Measurements from ENCODE around the gene MTARC2. TPM values are rescaled to one million over a fixed set of nuclear protein-coding genes. Genes with fewer than 3 reads are reported as not detected.

Gene MTARC2
- total and polyA plus RNA-seq, 2 of the 13 experiments (the other 11 are each of a cell fraction or from before 2014, with no cell fraction given) = 8.5 to 10.1 TPM

DNA sequence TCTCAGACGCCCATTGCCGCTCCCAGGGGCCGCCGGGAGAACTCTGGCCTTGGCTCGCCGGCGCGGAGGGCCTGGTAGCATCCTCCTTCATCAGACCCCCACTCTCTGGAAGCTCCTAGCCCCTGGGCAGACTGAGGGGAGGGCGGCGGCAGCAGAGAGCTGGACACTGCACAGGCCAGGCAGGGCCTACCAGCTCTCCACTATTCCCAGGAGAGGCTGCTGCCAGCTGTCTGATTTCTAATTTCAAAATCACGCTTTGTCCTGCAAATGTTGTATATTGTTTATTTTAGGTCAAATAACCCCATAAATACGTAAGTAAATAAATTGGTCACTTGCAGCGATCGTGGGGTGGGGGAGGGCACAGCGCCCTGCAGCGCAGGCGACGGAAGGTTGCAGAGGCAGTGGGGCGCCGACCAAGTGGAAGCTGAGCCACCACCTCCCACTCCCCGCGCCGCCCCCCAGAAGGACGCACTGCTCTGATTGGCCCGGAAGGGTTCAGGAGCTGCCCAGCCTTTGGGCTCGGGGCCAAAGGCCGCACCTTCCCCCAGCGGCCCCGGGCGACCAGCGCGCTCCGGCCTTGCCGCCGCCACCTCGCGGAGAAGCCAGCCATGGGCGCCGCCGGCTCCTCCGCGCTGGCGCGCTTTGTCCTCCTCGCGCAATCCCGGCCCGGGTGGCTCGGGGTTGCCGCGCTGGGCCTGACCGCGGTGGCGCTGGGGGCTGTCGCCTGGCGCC lies 38.4 kb downstream of the MTARC2 start, which contains the start of gene MTARC1 (continued):
- TF ChIP-seq DNMT1 (CRISPR knock-in tag; IDR thresholded peaks at IDR 0.05) (no peak), JUN (CRISPR knock-in tag; IDR thresholded peaks at IDR 0.05) (peak; percentile 21; the same call in 1 of the 2 replicates), ZNF530 (CRISPR knock-in tag; IDR thresholded peaks at IDR 0.05; ENCODE audit: low read depth) (no peak), ZNF7 (CRISPR knock-in tag; IDR thresholded peaks at IDR 0.05) (no peak), ZNF33B (CRISPR knock-in tag; IDR thresholded peaks at IDR 0.05) (no peak), DNMT3B (CRISPR knock-in tag; conservative IDR thresholded peaks at IDR 0.05) (no peak), AKAP8 (CRISPR knock-in tag; IDR thresholded peaks at IDR 0.05) (no peak), ZNF580 (CRISPR knock-in tag; IDR thresholded peaks at IDR 0.05; ENCODE audit: borderline replicate concordance, low read depth) (no peak), SP140L (CRISPR knock-in tag; IDR thresholded peaks at IDR 0.05; ENCODE audit: borderline replicate concordance) (0 out of 2 replicates have a peak, but pooled peaks have one; percentile 49), BHLHE40 (IDR thresholded peaks at IDR 0.05; ENCODE audit: low read length) (no peak), ZNF510 (CRISPR knock-in tag; IDR thresholded peaks at IDR 0.05; ENCODE audit: low read depth) (peak; percentile 60; the same call in 1 of the 2 replicates), ZNF644 (CRISPR knock-in tag; IDR thresholded peaks at IDR 0.05; ENCODE audit: low read depth) (no peak), ZNF878 (CRISPR knock-in tag; IDR thresholded peaks at IDR 0.05) (peak; percentile 89), NFKB2 (CRISPR knock-in tag; IDR thresholded peaks at IDR 0.05; ENCODE audit: borderline replicate concordance) (peak; percentile 7), NR2C2 (CRISPR knock-in tag; IDR thresholded peaks at IDR 0.05; ENCODE audit: borderline replicate concordance) (peak; percentile 76), NCOA2 (CRISPR knock-in tag; IDR thresholded peaks at IDR 0.05) (peak; percentile 24), REL (CRISPR knock-in tag; conservative IDR thresholded peaks at IDR 0.05) (0 out of 2 replicates have a peak, but pooled peaks have one; percentile 64), ZNF598 (CRISPR knock-in tag; IDR thresholded peaks at IDR 0.05; ENCODE audit: borderline replicate concordance) (0 out of 2 replicates have a peak, but pooled peaks have one; percentile 25), ZZZ3 (CRISPR knock-in tag; IDR thresholded peaks at IDR 0.05; ENCODE audit: borderline replicate concordance) (no peak), IKZF1 (IDR thresholded peaks at IDR 0.05) (no peak), XBP1 (CRISPR knock-in tag; IDR thresholded peaks at IDR 0.05) (no peak), ZFP41 (CRISPR knock-in tag; IDR thresholded peaks at IDR 0.05; ENCODE audit: borderline replicate concordance) (no peak)
- TF ChIP-seq, protein P1, sequence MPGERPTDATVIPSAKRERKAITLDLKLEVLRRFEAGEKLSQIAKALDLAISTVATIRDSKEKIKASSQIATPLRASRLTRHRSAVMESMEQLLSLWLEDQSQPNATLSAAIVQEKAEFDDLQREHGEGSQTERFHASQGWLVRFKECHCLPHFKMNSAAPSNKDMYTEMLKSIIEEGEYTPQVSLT (CRISPR knock-in tag; IDR thresholded peaks at IDR 0.05; ENCODE audit: borderline replicate concordance, low read depth) = no peak
- TF ChIP-seq, protein P2, sequence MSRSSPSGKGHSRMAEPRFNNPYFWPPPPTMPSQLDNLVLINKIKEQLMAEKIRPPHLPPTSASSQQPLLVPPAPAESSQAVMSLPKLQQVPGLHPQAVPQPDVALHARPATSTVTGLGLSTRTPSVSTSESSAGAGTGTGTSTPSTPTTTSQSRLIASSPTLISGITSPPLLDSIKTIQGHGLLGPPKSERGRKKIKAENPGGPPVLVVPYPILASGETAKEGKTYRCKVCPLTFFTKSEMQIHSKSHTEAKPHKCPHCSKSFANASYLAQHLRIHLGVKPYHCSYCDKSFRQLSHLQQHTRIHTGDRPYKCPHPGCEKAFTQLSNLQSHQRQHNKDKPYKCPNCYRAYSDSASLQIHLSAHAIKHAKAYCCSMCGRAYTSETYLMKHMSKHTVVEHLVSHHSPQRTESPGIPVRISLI (CRISPR knock-in tag; IDR thresholded peaks at IDR 0.05; ENCODE audit: borderline replicate concordance) = peak; percentile 25; the same call in 1 of the 2 replicates
- TF ChIP-seq, protein P3, sequence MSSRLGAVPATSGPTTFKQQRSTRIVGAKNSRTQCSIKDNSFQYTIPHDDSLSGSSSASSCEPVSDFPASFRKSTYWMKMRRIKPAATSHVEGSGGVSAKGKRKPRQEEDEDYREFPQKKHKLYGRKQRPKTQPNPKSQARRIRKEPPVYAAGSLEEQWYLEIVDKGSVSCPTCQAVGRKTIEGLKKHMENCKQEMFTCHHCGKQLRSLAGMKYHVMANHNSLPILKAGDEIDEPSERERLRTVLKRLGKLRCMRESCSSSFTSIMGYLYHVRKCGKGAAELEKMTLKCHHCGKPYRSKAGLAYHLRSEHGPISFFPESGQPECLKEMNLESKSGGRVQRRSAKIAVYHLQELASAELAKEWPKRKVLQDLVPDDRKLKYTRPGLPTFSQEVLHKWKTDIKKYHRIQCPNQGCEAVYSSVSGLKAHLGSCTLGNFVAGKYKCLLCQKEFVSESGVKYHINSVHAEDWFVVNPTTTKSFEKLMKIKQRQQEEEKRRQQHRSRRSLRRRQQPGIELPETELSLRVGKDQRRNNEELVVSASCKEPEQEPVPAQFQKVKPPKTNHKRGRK (CRISPR knock-in tag; IDR thresholded peaks at IDR 0.05) = peak; percentile 60; the same call in 1 of the 2 replicates
- TF ChIP-seq, protein P4, sequence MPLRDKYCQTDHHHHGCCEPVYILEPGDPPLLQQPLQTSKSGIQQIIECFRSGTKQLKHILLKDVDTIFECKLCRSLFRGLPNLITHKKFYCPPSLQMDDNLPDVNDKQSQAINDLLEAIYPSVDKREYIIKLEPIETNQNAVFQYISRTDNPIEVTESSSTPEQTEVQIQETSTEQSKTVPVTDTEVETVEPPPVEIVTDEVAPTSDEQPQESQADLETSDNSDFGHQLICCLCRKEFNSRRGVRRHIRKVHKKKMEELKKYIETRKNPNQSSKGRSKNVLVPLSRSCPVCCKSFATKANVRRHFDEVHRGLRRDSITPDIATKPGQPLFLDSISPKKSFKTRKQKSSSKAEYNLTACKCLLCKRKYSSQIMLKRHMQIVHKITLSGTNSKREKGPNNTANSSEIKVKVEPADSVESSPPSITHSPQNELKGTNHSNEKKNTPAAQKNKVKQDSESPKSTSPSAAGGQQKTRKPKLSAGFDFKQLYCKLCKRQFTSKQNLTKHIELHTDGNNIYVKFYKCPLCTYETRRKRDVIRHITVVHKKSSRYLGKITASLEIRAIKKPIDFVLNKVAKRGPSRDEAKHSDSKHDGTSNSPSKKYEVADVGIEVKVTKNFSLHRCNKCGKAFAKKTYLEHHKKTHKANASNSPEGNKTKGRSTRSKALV (CRISPR knock-in tag; IDR thresholded peaks at IDR 0.05) = peak; percentile 75

Measured in HepG2 (cell line).